ENCODE results near the gene OR2S2.

- TF ChIP-seq POLR2A (IDR thresholded peaks at IDR 0.05; ENCODE audit: low read length) (no peak), GATA1 (IDR thresholded peaks at IDR 0.05; ENCODE audit: low read depth, low read length) (no peak)
Measured at GRCh38 chr9:35956651-35957050, 1.3 kb downstream of the OR2S2 start.
